ENCODE measurements around the gene CPLANE2.
"Not testable (repeated sequence)": the region's sequence is repeated elsewhere in the genome, so short reads cannot be mapped to it uniquely, and the experiment has no call there.

Gene CPLANE2

DNA sequence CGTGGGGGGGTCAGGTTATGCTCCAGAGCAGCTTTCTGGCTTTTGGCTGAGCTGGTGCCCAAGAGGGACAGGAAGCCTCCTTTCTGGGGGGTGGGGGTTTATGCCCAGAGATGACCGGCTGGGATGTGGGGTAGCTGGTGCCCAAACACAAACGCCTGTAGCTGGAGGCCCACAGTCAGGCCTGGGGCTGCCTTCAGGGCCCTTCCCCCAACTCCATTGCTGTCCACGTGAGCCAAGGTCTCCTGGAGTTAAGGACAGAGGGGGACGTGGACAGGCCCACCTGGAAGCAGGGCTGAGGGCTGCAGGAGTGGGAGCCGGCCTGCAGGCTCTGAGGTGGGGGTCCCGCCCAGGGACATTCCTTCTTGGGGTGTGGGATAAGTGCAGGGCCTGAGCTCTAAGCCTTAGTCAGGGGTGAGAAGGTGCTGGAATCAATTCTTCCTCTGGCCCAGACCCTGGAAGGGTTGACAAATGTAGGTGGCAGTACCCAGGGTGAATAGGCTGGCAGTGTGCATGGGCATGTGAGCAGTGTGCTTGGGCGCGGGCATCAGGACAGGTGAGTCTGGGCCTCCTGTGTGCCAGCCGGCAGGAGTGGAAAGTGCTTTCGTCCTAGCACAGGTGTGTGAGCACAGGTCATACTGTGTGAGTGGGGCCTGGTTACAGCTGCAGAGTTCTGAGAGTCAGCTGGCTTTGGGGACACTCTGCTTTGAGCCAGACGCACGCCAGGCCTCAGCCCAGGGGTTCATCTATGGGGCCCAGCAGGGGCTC is 6.8 kb downstream of the CPLANE2 start:
- DNase-seq (ENCODE audit: low spot score) = no peak

- DNase-seq (ENCODE audit: low spot score) = peak; percentile 64
Measured at GRCh38 chr1:16226490-16227179, 10.3 kb downstream of the CPLANE2 start.

- DNase-seq (ENCODE audit: low spot score) = no peak
Measured at GRCh38 chr1:16226129-16226489, 10.9 kb downstream of the CPLANE2 start.

DNA sequence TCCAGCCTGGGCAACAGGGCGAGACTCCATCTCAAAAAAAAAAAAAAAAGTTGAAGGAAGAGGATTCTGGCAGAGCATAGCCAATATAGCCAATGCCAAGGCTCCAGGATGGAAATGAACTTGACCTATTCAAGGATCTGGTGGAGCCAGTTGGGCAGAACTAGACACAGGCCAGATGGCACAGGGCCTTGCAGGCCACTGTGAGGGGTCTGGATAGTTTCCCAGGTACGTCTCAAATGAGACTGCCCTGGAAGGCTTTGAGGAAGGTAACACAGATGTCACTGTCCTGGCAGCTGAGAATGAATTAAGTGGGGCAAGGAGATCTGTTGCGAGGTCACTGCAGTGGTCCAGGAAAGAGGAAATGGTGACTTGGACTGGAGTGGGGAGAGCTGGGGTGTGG is 12.5 kb downstream of the CPLANE2 start:
- DNase-seq (ENCODE audit: low spot score) = peak; percentile 99

- DNase-seq (ENCODE audit: low spot score) = not testable (repeated sequence)
Measured at GRCh38 chr1:16222716-16223115, 14.3 kb downstream of the CPLANE2 start.

- DNase-seq (ENCODE audit: low spot score) = no peak
Measured at GRCh38 chr1:16221499-16221898, 15.5 kb downstream of the CPLANE2 start.

DNA sequence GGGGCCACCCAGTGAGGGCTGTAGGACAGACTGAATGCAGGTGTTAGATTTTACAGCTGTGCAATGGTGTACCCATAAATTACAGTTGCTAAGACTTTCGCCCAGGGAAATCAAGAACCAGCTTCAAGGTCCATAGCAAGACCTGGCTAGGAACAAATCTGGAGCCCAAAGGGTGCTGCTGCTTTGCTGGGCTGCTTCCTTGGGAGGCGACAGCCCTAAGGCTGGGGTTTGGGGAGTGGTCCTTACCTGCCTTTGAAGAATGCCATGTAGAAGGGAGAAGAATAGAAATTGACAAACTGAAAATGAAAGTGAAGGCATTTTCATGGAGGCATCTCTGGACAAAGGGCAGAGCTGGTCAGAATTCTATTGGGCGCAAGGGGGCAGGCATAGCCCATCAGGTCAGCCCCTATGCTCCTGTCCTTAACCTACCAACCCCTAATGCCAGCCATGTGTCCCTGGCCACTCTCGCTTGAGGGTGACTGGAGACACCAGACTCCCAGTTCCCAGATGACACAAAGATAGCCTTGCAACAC is 16.9 kb downstream of the CPLANE2 start:
- DNase-seq (ENCODE audit: low spot score) = no peak

DNA sequence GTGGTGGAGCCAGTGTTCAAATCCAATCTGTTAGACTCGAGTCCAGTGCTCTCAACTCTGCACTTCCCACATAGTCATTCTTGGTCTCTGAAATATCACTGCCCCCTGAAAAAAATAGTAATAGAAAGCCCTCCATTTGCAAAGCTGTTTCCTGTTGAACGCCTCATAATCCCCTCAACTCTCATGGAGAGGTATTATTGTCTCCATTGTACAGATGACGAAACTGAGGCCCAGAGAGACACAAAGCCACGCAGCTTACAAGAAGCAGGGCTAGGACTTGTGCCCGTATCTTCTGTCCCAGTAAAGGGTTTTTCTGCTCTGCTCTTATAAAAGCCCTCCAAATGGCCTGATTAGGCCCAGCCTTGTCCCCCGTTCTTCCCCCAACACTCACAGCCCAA is 18.3 kb downstream of the CPLANE2 start:
- DNase-seq (ENCODE audit: low spot score) = no peak

GRCh38 chr1:16218014-16218673 is 18.8 kb downstream of the CPLANE2 start:
- no peak for DNase-seq (ENCODE audit: low spot score)

GRCh38 chr1:16217061-16217785 is 19.8 kb downstream of the CPLANE2 start:
- peak; percentile 95 for DNase-seq (ENCODE audit: low spot score)

GRCh38 chr1:16215882-16216753 is 20.9 kb downstream of the CPLANE2 start:
- DNase-seq (ENCODE audit: low spot score) = peak; percentile 72

GRCh38 chr1:16215240-16215639 is 21.7 kb downstream of the CPLANE2 start:
- DNase-seq (ENCODE audit: low spot score) = not testable (repeated sequence)

DNA sequence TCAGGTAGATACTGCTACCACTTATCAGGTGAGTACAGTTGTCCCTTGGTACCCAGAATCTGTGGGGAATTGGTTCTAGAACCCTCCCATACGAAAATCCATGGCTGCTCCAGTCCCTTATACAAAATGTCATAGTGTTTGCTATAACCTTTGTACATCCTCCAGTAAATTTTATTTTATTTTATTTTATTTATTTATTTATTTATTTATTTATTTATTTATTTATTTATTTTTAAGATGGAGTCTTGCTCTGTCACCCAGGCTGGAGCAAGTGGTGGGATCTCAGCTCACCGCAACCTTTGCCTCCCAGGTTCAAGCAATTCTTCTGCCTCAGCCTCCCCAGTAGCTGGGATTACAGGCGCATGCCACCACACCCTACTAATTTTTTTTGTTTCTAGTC is 23.4 kb downstream of the CPLANE2 start:
- DNase-seq (ENCODE audit: low spot score) = not testable (repeated sequence)

- DNase-seq (ENCODE audit: low spot score) = no peak
Measured at GRCh38 chr1:16213013-16213412, 24.0 kb downstream of the CPLANE2 start.

GRCh38 chr1:16212251-16212961 is 24.6 kb downstream of the CPLANE2 start, which contains the start of gene ARHGEF19:
TSS of gene ARHGEF19 (minus strand) at chr1:16212652. CDS start at chr1:16209054, 3,598 bp downstream.
- no peak for DNase-seq (ENCODE audit: low spot score)

DNA sequence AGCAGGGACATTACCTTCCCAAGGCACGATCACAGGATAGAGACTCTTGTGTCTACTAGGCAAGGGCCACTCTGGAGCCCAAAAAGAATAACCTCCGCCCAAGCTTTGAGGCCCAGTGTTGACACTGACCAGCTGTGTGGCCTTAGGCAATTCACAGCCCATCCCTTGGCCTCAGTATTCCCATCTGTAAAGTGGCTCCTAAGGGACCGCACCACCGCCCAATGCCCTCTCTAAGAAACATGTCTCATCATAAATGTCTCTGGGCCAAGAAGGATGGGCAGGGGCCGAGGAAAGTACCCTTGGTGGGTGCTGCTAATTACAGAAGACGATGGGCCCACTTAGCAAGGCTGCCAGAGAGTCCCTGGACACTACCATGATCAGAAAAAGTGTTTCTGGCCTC is 25.2 kb downstream of the CPLANE2 start:
- no peak for DNase-seq (ENCODE audit: low spot score)

- DNase-seq (ENCODE audit: low spot score) = no peak
Measured at GRCh38 chr1:16210581-16210980, 26.4 kb downstream of the CPLANE2 start.

DNA sequence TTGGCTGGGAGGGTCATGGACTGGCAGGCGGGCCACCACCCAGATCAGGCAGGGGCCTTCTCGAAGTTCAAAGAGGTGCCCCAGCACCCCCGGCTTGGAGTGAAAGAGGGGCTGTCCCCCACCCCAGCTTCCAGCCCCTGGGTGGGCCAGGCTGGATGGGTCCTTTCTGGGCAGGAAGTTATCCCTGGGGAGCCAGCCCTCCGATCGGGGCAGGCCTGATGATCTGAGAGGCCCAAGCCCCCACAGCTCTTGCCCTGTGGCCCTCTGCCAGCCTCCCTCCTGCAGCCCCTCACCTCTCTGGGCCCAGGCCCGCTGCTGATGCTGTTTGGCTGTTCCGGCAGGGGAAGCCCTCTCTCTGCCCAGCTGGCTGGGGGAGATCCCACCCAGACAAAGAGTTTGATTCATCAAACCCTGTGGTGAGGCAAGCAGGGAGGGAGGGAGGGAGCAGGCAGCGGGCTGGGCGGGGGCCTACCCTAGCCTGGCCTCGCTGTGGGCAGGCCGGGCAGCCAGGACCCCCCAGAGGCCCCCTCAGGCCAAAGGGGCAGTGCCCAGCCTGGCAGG is 27.1 kb downstream of the CPLANE2 start:
- no peak for DNase-seq (ENCODE audit: low spot score)

- no peak for DNase-seq (ENCODE audit: low spot score)
Measured at GRCh38 chr1:16209132-16209846, 27.7 kb downstream of the CPLANE2 start.
